Measurements from ENCODE around the gene MYEOV.

- TF ChIP-seq CTCF (conservative IDR thresholded peaks at IDR 0.05) = no peak
- no peak for TF ChIP-seq EZH2 (IDR thresholded peaks at IDR 0.05; ENCODE audit: low read depth)
These were observed 8.2 kb upstream of the MYEOV start for GRCh38 chr11:69285766-69286165.
